Measurements from ENCODE around the gene GPR33.

The GPR33 gene, protein sequence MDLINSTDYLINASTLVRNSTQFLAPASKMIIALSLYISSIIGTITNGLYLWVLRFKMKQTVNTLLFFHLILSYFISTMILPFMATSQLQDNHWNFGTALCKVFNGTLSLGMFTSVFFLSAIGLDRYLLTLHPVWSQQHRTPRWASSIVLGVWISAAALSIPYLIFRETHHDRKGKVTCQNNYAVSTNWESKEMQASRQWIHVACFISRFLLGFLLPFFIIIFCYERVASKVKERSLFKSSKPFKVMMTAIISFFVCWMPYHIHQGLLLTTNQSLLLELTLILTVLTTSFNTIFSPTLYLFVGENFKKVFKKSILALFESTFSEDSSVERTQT

DNA sequence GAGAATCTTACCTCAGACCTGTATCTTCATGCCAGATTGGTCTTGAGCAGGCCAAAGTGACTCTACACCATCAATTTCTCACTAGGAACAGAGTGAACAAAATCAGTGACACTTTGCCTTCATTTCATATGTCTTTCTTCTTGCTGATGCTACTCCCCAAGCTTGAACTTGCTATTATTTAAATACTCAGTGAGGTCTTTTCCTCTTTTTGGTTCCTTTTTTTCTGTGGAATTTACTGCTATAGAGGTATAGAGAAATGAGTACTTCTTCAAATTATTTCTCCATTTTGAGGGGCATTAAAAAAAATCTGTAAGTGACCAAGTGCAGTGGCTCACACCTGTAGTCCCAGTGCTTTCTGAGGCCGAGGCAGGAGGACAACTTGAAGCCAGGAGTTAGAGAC is at the start of gene GPR33:
Gene GPR33 (minus strand): TSS at position 154 of the 400 bp plus-strand sequence. CDS start 4,074 bp downstream, outside the sequence.
- no peaks in the 10 kb centered on the region for H3K36me3 ChIP-seq (replicated peaks)
- TF ChIP-seq, protein P1, sequence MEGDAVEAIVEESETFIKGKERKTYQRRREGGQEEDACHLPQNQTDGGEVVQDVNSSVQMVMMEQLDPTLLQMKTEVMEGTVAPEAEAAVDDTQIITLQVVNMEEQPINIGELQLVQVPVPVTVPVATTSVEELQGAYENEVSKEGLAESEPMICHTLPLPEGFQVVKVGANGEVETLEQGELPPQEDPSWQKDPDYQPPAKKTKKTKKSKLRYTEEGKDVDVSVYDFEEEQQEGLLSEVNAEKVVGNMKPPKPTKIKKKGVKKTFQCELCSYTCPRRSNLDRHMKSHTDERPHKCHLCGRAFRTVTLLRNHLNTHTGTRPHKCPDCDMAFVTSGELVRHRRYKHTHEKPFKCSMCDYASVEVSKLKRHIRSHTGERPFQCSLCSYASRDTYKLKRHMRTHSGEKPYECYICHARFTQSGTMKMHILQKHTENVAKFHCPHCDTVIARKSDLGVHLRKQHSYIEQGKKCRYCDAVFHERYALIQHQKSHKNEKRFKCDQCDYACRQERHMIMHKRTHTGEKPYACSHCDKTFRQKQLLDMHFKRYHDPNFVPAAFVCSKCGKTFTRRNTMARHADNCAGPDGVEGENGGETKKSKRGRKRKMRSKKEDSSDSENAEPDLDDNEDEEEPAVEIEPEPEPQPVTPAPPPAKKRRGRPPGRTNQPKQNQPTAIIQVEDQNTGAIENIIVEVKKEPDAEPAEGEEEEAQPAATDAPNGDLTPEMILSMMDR (IDR thresholded peaks at IDR 0.05; ENCODE audit: low read depth, low read length, missing control alignments) = no peak
- H3K27ac ChIP-seq = no peak within 1 kb of the TSS
- no peak within 1 kb of the TSS for H3K4me3 ChIP-seq (ENCODE audit: low read depth, low read length)
- in situ Hi-C loops (cut with HindIII; ENCODE audit: low pct_ligation_motif_present, low sequenced_read_pairs) = no loop called here
- H3K27me3 ChIP-seq (replicated peaks) = no peaks in the 10 kb centered on the region
- no peak for DNase-seq

DNA sequence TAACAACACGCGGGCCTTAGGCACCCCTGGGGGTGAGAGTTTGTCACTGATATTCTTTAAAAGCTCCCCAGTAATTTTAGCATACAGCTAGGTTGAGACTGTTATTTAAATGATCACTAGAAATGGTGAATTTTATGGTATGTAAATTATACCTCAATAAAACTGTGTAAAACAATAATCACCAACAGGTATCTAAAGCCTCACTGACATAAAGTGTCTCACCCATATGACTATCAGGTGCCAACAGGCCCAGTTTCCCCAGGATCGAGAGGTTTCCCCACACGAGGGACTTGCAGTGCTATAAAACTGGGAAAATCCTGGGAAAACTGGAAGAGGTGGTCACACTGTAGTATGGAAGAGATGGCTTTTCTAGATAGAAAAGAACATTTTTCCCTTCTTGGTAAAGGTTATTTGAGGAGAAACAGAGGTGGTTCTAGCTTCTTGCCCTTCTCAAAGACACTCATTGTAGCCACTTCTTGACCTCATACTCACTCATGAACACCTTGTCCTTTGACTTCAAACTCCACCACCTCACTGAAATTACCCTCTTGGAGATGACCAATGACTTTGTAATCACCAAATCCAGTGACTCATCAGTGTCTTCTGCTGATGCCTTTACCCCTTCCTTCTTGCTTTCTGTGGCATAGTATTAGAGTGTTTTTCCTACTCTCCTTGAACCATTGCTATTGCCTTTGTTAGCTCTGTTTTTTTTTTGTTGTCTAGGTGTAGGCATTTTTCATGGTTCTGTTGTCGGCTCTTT is 48.5 kb upstream of the GPR33 start:
- in situ Hi-C loops (cut with HindIII; ENCODE audit: low pct_ligation_motif_present, low sequenced_read_pairs) = no loop called here

DNA sequence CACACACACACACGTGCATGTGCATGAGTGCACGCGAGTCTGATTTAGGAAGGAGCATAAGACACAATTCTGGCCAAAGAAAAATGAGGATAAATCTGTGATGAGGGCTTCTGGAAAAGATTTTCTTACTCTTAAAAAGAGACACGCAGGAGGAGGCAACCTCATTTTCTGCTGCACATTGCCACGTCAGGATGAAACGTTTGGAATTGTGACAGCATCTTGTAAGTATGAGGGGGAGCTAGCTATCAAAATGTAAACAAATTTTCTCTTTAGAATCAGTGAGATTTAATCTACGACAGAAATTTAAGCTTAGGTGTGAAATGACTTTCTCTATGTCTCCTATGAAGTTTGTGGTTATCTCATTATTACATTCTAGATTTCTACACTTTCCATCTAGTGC is 42.3 kb upstream of the GPR33 start:
- H3K4me3 ChIP-seq (ENCODE audit: low read depth, low read length) = no peak overlapping the region
- no peak for DNase-seq

More for the DNA sequence above, 48.5 kb upstream of the GPR33 start:
- Histone ChIP-seq H3K4me3 (ENCODE audit: low read depth, low read length) (no peak overlapping the region), H3K36me3 (replicated peaks) (no peaks in the 10 kb centered on the region), H3K27me3 (replicated peaks) (no peaks in the 10 kb centered on the region), H3K27ac (no peak overlapping the region)
- DNase-seq = no peak
- TF ChIP-seq, protein P1 (IDR thresholded peaks at IDR 0.05; ENCODE audit: low read depth, low read length, missing control alignments) = no peak

DNA sequence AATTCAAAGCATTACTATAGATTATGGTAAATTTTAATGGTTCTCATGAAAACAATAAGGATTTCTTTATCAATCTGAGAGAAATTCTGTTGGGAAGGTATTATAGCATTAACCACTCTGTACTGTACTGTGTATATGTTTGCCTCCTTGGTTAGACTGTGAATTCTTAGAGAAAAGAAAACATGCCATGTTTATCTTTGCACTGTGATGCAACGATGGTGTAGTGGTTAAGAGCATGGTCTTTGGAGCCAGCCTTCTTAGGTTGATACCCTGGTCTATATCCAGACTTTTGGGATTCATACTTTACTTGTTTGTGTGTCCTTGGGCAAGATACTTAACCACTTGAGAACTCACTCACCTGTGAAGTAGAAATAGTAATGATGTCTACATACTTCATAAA is 41.2 kb upstream of the GPR33 start:
- DNase-seq = peak; percentile 26
- TF ChIP-seq, protein P1 (IDR thresholded peaks at IDR 0.05; ENCODE audit: low read depth, low read length, missing control alignments) = no peak

More for the DNA sequence above, 42.3 kb upstream of the GPR33 start:
- H3K27ac ChIP-seq = no peak overlapping the region
- H3K27me3 ChIP-seq (replicated peaks) = no peaks in the 10 kb centered on the region
- TF ChIP-seq, protein P1 (IDR thresholded peaks at IDR 0.05; ENCODE audit: low read depth, low read length, missing control alignments) = no peak
- no peaks in the 10 kb centered on the region for H3K36me3 ChIP-seq (replicated peaks)
- in situ Hi-C loops (cut with HindIII; ENCODE audit: low pct_ligation_motif_present, low sequenced_read_pairs) = no loop called here

DNA sequence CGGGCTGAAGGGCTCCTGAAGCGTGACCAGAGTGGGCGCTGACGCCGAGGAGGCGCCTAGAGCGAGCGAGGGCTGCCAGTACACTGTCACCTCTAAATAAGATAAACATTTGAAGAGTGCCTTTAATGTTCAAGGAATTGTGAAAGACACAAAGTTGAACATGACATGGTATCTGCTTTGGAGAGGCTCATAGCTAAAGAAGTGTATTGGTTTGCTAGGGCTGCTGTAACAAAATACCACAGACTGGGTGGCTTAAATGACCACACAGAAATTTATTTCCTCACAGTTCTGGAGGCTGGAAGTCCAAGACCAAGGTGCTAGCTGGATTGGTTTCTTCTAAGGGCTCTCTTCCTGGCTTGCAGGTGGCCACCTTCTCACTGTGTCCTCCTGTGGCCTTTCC is 39.7 kb upstream of the GPR33 start:
- TF ChIP-seq, protein P1 (IDR thresholded peaks at IDR 0.05; ENCODE audit: low read depth, low read length, missing control alignments) = no peak
- in situ Hi-C loops (cut with HindIII; ENCODE audit: low pct_ligation_motif_present, low sequenced_read_pairs) = no loop called here
- no peak overlapping the region for H3K4me3 ChIP-seq (ENCODE audit: low read depth, low read length)

More for the DNA sequence above, 41.2 kb upstream of the GPR33 start:
- H3K27me3 ChIP-seq (replicated peaks) = no peaks in the 10 kb centered on the region
- in situ Hi-C loops (cut with HindIII; ENCODE audit: low pct_ligation_motif_present, low sequenced_read_pairs) = no loop called here
- no peak overlapping the region for H3K4me3 ChIP-seq (ENCODE audit: low read depth, low read length)
- no peaks in the 10 kb centered on the region for H3K36me3 ChIP-seq (replicated peaks)
- no peak overlapping the region for H3K27ac ChIP-seq

More for the DNA sequence above, 39.7 kb upstream of the GPR33 start:
- H3K27ac ChIP-seq = no peak overlapping the region
- no peaks in the 10 kb centered on the region for H3K36me3 ChIP-seq (replicated peaks)
- DNase-seq = no peak
- H3K27me3 ChIP-seq (replicated peaks) = no peaks in the 10 kb centered on the region
